Caco-2 (cell line): Measurements from ENCODE around the gene FAM229A. TPM values are rescaled to one million over a fixed set of nuclear protein-coding genes. Genes with fewer than 3 reads are reported as not detected.
A peak's percentile ranks its signal among the peaks of the same experiment; 100 is the strongest.

Experiments used
- BruUV-seq: library from RNA; stranded (reverse); fragments of 400-500 nt; replicated peaks from 2 replicates; lab custom pipeline; 2021; lab: Mats Ljungman, UMichigan
- CTCF ChIA-PET: fragments of 300-600 bp; sonication (Branson Sonifier 250); formaldehyde crosslinking; loops from one replicate; lab custom pipeline; 2022; ENCODE audit warnings: antibody characterized with exemption; lab: Charles Lee
- POLR2A ChIA-PET: fragments of 300-600 bp; sonication (Branson Sonifier 250); formaldehyde crosslinking; loops from one replicate; lab custom pipeline; 2022; ENCODE audit warnings: antibody characterized with exemption; lab: Charles Lee
- DNase-seq, 2 experiments: peaks; one replicate each; pipeline versions ENCODE4 v3.0.0 to v3.0.0-alpha.2; 2020 to 2022
- H3K27me3 ChIP-seq: replicated peaks from 2 replicates; pipeline ENCODE4 v1.6.0; 2011; ENCODE audit warnings: low read length; ENCODE audit not compliant: control insufficient read depth, insufficient read depth
- H3K36me3 ChIP-seq: 2 replicates; pipeline ENCODE4 v1.5.1; 2011; ENCODE audit warnings: low read length; ENCODE audit not compliant: control insufficient read depth, insufficient read depth
- H3K4me1 ChIP-seq: fragments of 250-450 bp; sonication (Bioruptor Pico); 2 replicates; pipeline ENCODE4 v1.5.1; 2020; ENCODE audit warnings: mild to moderate bottlenecking
- H3K4me3 ChIP-seq: 2 replicates; pipeline ENCODE4 v1.5.1; 2011; ENCODE audit warnings: low read depth, mild to moderate bottlenecking, control low read depth, low read length
- H3K9me3 ChIP-seq: fragments of 250-450 bp; sonication (Bioruptor Pico); 2 replicates; pipeline ENCODE4 v1.5.1; 2020; ENCODE audit warnings: mild to moderate bottlenecking, moderate library complexity
- H3K27ac Mint-ChIP-seq: one replicate; pipeline ENCODE4 v1.8.0; 2022; ENCODE audit warnings: mixed read lengths; ENCODE audit not compliant: unreplicated experiment
- H3K27me3 Mint-ChIP-seq: one replicate; pipeline ENCODE4 v1.8.0; 2022; ENCODE audit warnings: mixed read lengths; ENCODE audit not compliant: insufficient read depth, unreplicated experiment
- H3K36me3 Mint-ChIP-seq: one replicate; pipeline ENCODE4 v1.8.0; 2022; ENCODE audit warnings: mild to moderate bottlenecking, mixed read lengths; ENCODE audit not compliant: insufficient read depth, unreplicated experiment
- H3K4me1 Mint-ChIP-seq: one replicate; pipeline ENCODE4 v1.8.0; 2022; ENCODE audit warnings: low read depth, mixed read lengths; ENCODE audit not compliant: unreplicated experiment
- H3K4me3 Mint-ChIP-seq: one replicate; pipeline ENCODE4 v1.8.0; 2022; ENCODE audit warnings: mild to moderate bottlenecking, moderate library complexity, mixed read lengths; ENCODE audit not compliant: unreplicated experiment
- H3K9me3 Mint-ChIP-seq: one replicate; pipeline ENCODE4 v1.8.0; 2022; ENCODE audit warnings: mixed read lengths; ENCODE audit not compliant: unreplicated experiment
- intact Hi-C: fragments of 100-400 bp; cut with micrococcal nuclease; formaldehyde crosslinking; loops from one replicate; pipeline ENCODE4 v1.10.0; 2022; ENCODE audit not compliant: unreplicated experiment
- total RNA-seq: library from RNA; stranded (reverse); gene quantifications from 2 replicates; pipeline ENCODE4 v1.2.3, GENCODE V29; 2022
- TF ChIP-seq, protein P1 (sequence below), 2 experiments: fragments of 200-600 bp in 1 of 2; IDR thresholded peaks; 1 replicate in 1 of 2; 2 replicates in 1 of 2; pipeline versions ENCODE4 v1.5.1 to v1.8.0; 2011 to 2022; ENCODE audit warnings: antibody characterized with exemption in 1 of 2, control low read depth in 1 of 2, inconsistent platforms in 1 of 2, low read depth in 1 of 2, low read length in 1 of 2, mild to moderate bottlenecking in 1 of 2, moderate library complexity in 1 of 2; ENCODE audit not compliant: insufficient read depth in 1 of 2, severe bottlenecking in 1 of 2, unreplicated experiment in 1 of 2

FAM229A gene
- total RNA-seq, 1 experiment from 2014 or later: 2.6 TPM

- Mint-ChIP-seq H3K4me1 (peaks cover 14% of the 10 kb centered on the region), H3K27me3 (no peaks in the 10 kb centered on the region), H3K4me3 (peak overlapping the region; percentile 78), H3K27ac (peak overlapping the region; percentile 84), H3K9me3 (no peaks in the 10 kb centered on the region), H3K36me3 (peaks cover 19% of the 10 kb centered on the region)
- intact Hi-C loops: no loop called here
- Histone ChIP-seq H3K36me3 (no peaks in the 10 kb centered on the region), H3K4me3 (peak overlapping the region; percentile 50), H3K4me1 (peaks cover 19% of the 10 kb centered on the region), H3K9me3 (no peaks in the 10 kb centered on the region), H3K27me3 (no peaks in the 10 kb centered on the region)
- TF ChIP-seq, protein P1, sequence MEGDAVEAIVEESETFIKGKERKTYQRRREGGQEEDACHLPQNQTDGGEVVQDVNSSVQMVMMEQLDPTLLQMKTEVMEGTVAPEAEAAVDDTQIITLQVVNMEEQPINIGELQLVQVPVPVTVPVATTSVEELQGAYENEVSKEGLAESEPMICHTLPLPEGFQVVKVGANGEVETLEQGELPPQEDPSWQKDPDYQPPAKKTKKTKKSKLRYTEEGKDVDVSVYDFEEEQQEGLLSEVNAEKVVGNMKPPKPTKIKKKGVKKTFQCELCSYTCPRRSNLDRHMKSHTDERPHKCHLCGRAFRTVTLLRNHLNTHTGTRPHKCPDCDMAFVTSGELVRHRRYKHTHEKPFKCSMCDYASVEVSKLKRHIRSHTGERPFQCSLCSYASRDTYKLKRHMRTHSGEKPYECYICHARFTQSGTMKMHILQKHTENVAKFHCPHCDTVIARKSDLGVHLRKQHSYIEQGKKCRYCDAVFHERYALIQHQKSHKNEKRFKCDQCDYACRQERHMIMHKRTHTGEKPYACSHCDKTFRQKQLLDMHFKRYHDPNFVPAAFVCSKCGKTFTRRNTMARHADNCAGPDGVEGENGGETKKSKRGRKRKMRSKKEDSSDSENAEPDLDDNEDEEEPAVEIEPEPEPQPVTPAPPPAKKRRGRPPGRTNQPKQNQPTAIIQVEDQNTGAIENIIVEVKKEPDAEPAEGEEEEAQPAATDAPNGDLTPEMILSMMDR (IDR thresholded peaks at IDR 0.05; ENCODE audit: insufficient read depth in 1 of 2, low read depth in 1 of 2, low read length in 1 of 2, severe bottlenecking in 1 of 2, unreplicated experiment in 1 of 2): no peak
- ChIA-PET CTCF (no interaction called here), POLR2A (no interaction called here)
- no TSS peak for BruUV-seq
- peak in 1 of 2 experiments; percentile 13 for DNase-seq
Measured at GRCh38 chr1:32361308-32361673, 994 bp downstream of the FAM229A start.

GRCh38 chr1:32358435-32358834, 3.9 kb downstream of the FAM229A start:
- Histone ChIP-seq H3K27me3 (no peaks in the 10 kb centered on the region), H3K4me1 (peaks cover 19% of the 10 kb centered on the region), H3K4me3 (no peak overlapping the region; the same call in 1 of the 2 replicates), H3K9me3 (no peaks in the 10 kb centered on the region), H3K36me3 (no peaks in the 10 kb centered on the region; the same call in 1 of the 2 replicates)
- intact Hi-C loops: no loop called here
- CTCF ChIA-PET: no interaction called here
- Mint-ChIP-seq H3K4me1 (peaks cover 22% of the 10 kb centered on the region), H3K36me3 (peaks cover 27% of the 10 kb centered on the region), H3K9me3 (no peaks in the 10 kb centered on the region), H3K27ac (no peak overlapping the region), H3K27me3 (no peaks in the 10 kb centered on the region), H3K4me3 (no peak overlapping the region)
- TF ChIP-seq, protein P1 (IDR thresholded peaks at IDR 0.05; ENCODE audit: insufficient read depth in 1 of 2, low read depth in 1 of 2, low read length in 1 of 2, severe bottlenecking in 1 of 2, unreplicated experiment in 1 of 2): no peak
- DNase-seq: no peak
- POLR2A ChIA-PET: no interaction called here
- BruUV-seq: no TSS peak

DNA sequence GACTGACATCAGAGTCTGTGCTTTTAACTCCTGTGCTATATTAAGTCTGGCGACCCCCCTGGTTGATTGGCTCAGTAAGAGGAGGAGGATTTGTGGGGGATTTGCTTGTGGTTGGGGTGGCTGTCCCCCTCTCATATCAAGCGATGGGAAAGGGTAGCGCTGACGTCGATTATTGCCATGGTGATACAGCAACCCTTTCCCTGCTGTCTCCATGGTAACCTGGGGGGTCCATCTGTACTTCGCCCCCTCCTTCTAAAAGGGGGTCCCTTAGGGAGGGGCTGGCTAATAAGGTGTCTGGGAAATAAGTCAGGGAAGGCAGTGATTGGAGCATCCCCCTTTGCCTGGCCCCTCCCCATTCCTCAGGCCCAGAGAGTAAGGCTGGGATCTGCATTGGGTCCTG, 4.7 kb downstream of the FAM229A start:
- H3K27me3 Mint-ChIP-seq: no peaks in the 10 kb centered on the region
- TF ChIP-seq, protein P1 (IDR thresholded peaks at IDR 0.05; ENCODE audit: insufficient read depth in 1 of 2, low read depth in 1 of 2, low read length in 1 of 2, severe bottlenecking in 1 of 2, unreplicated experiment in 1 of 2): no peak
- H3K4me3 Mint-ChIP-seq: no peak overlapping the region
- no peaks in the 10 kb centered on the region; the same call in 1 of the 2 replicates for H3K36me3 ChIP-seq
- no peak for DNase-seq
- H3K4me1 Mint-ChIP-seq: peaks cover 24% of the 10 kb centered on the region
- peaks cover 25% of the 10 kb centered on the region for H3K36me3 Mint-ChIP-seq
- peaks cover 16% of the 10 kb centered on the region for H3K4me1 ChIP-seq
- no peaks in the 10 kb centered on the region for H3K27me3 ChIP-seq
- no peak overlapping the region for H3K27ac Mint-ChIP-seq
- intact Hi-C loops: no loop called here
- H3K9me3 Mint-ChIP-seq: no peaks in the 10 kb centered on the region
- no peaks in the 10 kb centered on the region for H3K9me3 ChIP-seq
- ChIA-PET POLR2A (no interaction called here), CTCF (no interaction called here)
- H3K4me3 ChIP-seq: no peak overlapping the region
- no TSS peak for BruUV-seq
